GM19452 (cell line): ENCODE results near the gene FGB.

Experiments
- ATAC-seq: cut with Tn5 transposase; IDR thresholded peaks from one replicate; pipeline ENCODE4 v1.9.1; 2021; ENCODE audit not compliant: unreplicated experiment

The FGB gene

GRCh38 chr4:154562697-154563254 lies at the start of gene FGB:
FGB (plus strand) TSS chr4:154563011; CDS start chr4:154563019, 8 bp downstream.
- no peak for ATAC-seq

DNA sequence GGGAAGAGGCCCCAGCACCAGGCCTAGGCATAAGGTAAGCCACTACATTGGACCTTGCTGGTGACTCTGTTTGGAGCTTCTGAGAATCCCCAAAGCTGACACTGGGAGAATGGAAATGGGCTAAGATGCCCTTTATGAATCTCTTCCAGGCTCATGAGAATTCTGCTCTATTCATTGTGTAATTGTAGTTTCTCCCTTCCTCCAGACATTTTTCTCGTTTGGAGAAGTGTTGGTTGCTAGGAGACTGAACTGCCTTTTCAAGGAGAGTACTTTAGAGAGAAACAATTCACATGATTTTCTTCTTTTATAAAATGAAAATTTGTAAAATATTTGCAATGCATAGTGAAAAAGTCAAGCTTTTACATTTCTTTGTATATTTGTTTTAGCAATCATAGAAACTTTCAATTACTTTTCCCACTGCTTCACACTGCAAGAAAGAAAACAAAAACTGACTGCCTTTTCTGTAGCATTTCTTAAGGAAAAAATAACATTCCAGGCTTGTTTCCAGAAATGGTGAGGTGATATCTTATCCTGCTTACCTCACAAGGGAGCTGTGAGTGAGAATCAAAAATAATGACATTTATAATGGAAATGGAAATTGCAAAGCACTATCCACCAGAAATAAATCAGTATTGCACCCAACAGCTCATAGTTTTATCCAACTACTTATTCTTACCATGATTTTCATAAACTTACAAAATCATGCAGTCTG lies 46.3 kb upstream of the FGB start:
- no peak for ATAC-seq

DNA sequence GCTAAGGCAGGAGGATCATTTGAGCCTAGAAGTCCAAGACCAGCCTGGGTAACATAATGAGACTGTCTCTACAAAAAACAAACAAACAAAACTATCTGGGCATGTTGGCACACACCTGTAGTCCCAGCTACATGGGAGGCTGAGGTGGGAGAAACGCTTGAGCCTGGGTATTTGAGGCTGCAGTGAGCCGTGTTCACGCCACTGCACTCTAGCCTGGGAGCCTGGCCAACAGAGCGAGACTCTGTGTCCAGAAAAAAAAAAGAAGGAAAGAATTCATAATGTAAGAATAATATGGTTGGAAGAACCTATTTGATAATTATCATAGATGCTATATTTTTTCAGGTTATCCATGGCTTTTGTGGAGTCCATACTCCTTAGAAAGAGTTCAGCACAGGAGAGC lies 45.2 kb upstream of the FGB start:
- no peak for ATAC-seq

- no peak for ATAC-seq
Observed at GRCh38 chr4:154519214-154519613, 43.6 kb upstream of the FGB start.

GRCh38 chr4:154521607-154522006 lies 41.2 kb upstream of the FGB start:
- ATAC-seq: no peak

- peak; percentile 49 for ATAC-seq
Observed at GRCh38 chr4:154526151-154526550, 36.7 kb upstream of the FGB start.

DNA sequence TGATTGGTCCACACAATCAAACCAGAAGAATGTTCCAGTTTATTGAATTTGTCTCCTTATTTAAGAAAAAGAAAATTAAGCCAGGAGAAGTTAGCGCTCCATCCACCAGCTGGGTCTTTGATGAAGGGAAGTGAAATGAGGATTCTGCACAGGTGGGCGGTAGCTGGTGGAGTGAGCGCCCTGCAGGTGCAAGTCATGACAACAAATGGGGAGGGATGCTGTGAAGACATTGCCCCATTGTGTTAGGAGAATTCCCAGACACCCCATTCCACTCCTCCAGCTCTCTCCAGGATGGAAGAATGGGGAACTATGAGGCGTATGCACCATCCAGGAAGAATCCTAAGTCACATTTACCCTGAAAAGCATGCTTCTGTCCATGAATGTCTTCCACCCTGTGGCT lies 35.5 kb upstream of the FGB start:
- ATAC-seq: no peak

DNA sequence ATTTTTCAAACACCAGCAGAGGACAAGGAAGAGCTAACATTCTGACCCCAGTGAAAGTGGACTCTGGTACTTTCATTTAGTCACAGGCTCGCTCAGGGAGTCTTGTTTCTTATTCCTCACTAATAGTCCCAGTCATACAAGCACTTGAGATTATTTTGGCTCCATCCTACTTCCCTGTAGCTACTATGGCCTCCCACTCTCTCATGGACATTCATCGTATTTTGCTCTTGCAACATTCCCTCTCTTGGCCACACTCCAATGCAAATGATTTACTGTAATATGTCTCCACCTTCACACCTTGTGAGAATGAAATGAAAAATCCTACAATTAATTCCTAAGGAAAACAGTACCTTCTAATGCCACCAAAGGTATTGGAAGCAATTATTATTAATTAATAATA lies 33.9 kb upstream of the FGB start:
- ATAC-seq: no peak

GRCh38 chr4:154529728-154530519 lies 32.9 kb upstream of the FGB start:
- ATAC-seq: no peak

GRCh38 chr4:154534296-154534695 lies 28.5 kb upstream of the FGB start:
- no peak for ATAC-seq

DNA sequence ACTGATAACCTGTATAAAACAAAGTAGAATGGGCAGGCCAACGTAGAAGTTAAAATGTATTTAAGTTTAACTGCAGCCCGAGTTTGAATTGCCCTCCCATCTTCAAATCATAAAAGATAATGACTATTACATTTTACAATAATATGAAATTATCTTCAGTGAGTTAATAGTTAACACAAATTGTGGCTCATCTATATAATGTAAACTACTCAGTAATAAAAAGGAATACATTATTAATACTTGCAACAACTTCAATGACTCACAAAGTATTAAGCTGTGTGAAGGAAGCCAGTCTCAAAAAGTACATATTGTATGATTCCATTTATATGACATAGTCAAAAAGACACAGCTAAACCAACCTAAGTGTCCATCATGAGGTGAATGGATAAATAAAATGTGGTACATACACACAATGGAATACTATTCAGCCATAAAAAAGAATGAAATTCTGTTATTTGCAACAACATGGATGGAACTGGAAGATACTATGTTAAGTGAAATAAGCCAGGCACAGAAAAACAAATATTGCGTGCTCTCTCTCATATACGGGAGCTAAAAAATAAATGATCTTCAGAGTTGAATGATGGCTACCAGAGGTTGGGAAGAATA lies 20.4 kb upstream of the FGB start:
- ATAC-seq: no peak

DNA sequence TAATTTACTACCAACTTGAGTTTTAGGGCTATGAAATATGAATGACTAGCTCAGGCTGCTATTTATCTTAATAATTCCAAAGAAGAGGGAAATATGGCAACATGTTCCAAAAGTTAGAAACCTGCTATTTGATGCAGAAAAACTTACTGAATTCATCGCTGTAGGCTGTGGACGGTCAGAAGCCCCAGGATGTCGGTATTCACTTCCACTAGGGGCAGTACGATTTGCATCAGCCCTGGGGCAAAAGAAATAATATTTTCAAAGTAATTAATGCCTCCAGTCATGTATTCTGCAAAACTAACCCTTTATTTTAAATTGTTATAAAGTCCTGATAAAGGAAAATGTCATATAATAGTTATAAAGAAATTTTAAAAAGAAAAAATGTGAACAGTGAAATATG lies 17.1 kb upstream of the FGB start:
- no peak for ATAC-seq

- peak; percentile 99 for ATAC-seq
Observed at GRCh38 chr4:154549894-154550790, 12.7 kb upstream of the FGB start, which contains the start of gene PLRG1. PLRG1 (minus strand) TSS chr4:154550400; CDS start chr4:154550308, 92 bp downstream.

- ATAC-seq: peak; percentile 43
Observed at GRCh38 chr4:154551872-154552686, 10.7 kb upstream of the FGB start.

GRCh38 chr4:154559141-154559493 lies 3.7 kb upstream of the FGB start:
- peak; percentile 13 for ATAC-seq

DNA sequence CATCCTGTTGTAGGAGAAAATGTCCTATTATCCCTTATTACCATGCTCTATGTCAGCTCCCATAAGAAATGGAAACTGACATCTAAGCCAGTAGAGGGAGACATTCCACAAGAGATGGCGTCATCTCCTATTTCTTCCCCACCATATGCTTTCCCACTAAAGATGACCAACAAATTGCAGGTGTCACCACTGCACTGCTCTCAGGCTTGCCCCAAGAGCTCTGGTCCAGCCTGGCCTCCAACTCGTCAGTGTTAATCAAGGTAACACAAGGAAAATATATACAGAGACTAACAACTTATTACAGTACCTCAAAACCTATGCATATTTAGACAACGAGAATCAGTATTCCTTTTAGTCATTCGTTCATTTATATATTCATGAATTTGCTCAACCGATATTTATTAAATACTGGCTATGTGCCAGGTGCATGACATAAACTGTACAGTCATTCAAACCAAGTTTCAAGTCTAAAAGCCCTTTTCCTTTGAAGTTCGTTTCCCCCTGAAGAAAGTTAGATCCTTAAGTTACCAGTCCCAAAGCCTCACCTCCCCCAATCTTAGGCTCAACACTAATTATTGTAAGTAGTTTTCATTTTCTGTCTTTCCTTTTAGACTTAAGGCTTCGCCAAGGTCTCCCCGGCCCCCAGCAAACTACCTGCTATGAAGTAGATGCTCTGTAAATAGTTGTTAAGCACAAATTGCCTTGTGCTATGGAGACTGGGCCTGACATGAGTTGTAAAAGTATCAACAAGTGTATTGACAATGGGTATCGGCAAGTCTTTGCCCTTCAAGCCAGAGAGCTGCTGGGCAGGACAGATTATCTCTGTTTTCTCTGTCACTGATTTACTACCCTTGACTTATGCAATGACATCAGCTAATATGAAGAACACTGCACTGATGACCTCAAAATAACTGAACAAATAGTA lies 3.1 kb upstream of the FGB start:
- ATAC-seq: peak; percentile 81

GRCh38 chr4:154560419-154560801 lies 2.4 kb upstream of the FGB start:
- no peak for ATAC-seq

- no peak for ATAC-seq
Observed at GRCh38 chr4:154560824-154561231, 2.0 kb upstream of the FGB start.

- no peak for ATAC-seq
Observed at GRCh38 chr4:154564311-154564710, 1.5 kb downstream of the FGB start.
